GM23248 (cell line): ENCODE measurements around the gene FOXN1.

Experiments
- EZH2 ChIP-seq: fragments of 200-600 bp; sonication (generic); IDR thresholded peaks from 2 replicates; pipeline ENCODE4 v1.6.1; 2018; ENCODE audit warnings: antibody characterized with exemption, mild to moderate bottlenecking; ENCODE audit not compliant: insufficient read depth, poor library complexity, severe bottlenecking
- EZH2phosphoT487 ChIP-seq: fragments of 200-600 bp; sonication (generic); IDR thresholded peaks from 2 replicates; pipeline ENCODE4 v1.6.1; 2018; ENCODE audit warnings: antibody characterized with exemption, moderate library complexity, mild to moderate bottlenecking, low read depth; ENCODE audit not compliant: insufficient read depth

GRCh38 chr17:28551421-28552175 is 45.5 kb downstream of the FOXN1 start:
- no peak for TF ChIP-seq EZH2
- TF ChIP-seq EZH2phosphoT487, result no peak
